Esophagus squamous epithelium (tissue), 5 donors: ENCODE results near the gene MT1HL1. TPM values are rescaled to one million over a fixed set of nuclear protein-coding genes. Genes with fewer than 3 reads are reported as not detected.

Experiments used
- DNase-seq: peaks from one replicate; lab custom pipeline; 2025; lab: John Stamatoyannopoulos, UW
- H3K27ac ChIP-seq, 4 donors: fragments of 200-600 bp; sonication (generic); one replicate each; pipeline ENCODE4 v1.5.1; 2016 to 2019; ENCODE audit warnings: mild to moderate bottlenecking in 1 of 4
- H3K27me3 ChIP-seq, 4 donors: fragments of 200-600 bp; sonication (generic); 1 replicate in 3 of 4; 2 replicates in 1 of 4; pipeline versions ENCODE4 v1.5.1 to v1.6.0; 2017 to 2021; ENCODE audit warnings: antibody characterized with exemption in 1 of 4
- H3K36me3 ChIP-seq, 3 donors: fragments of 200-600 bp; sonication (generic); one replicate each; pipeline ENCODE4 v1.5.1; 2016 to 2019
- H3K4me1 ChIP-seq, 3 donors: fragments of 200-600 bp; sonication (generic); one replicate each; pipeline ENCODE4 v1.5.1; 2017 to 2019
- H3K4me3 ChIP-seq, 4 donors: fragments of 200-600 bp; sonication (generic); 1 replicate in 3 of 4; 2 replicates in 1 of 4; pipeline ENCODE4 v1.5.1; 2016 to 2019; ENCODE audit warnings: mild to moderate bottlenecking in 2 of 4, moderate library complexity in 1 of 4
- H3K9me3 ChIP-seq, 3 donors: fragments of 200-600 bp; sonication (generic); one replicate each; pipeline ENCODE4 v1.5.1; 2016 to 2019
- CTCF ChIP-seq, 6 experiments: fragments of 450-650 bp in 4 of 6; fragments of 200-600 bp in 2 of 6; sonication (generic) in 2 of 6; IDR thresholded peaks; one replicate each; pipeline ENCODE4 v1.5.1; 2016 to 2019; ENCODE audit warnings: antibody characterized with exemption in 6 of 6, mild to moderate bottlenecking in 4 of 6, moderate library complexity in 4 of 6
- POLR2A ChIP-seq, 4 donors: fragments of 450-650 bp; IDR thresholded peaks; one replicate each; pipeline ENCODE4 v1.6.1; 2017; ENCODE audit warnings: antibody characterized with exemption in 4 of 4, mild to moderate bottlenecking in 4 of 4, moderate library complexity in 3 of 4
- WGBS, 2 donors: methylation state at CpG; one replicate each; pipeline ENCODE4 v1.1.5; 2018; 5-methylcytosine and 5-hydroxymethylcytosine counted together
- intact Hi-C: fragments of 100-400 bp; cut with DNase I; formaldehyde crosslinking; loops from one replicate; pipeline ENCODE4 v1.15.0; 2022
- total RNA-seq, 4 donors: library from RNA; depleted of rRNA; stranded (reverse); fragments of >200 nt; gene quantifications; one replicate each; pipeline ENCODE4 v1.1.0, GENCODE V29; 2016
- donor health status: DM: yes; HTN: yes; CAD: no.

The MT1HL1 gene
- total RNA-seq, 4 donors from 2014 or later = not detected

- TF ChIP-seq POLR2A (IDR thresholded peaks at IDR 0.05) = no peak
- no peak for TF ChIP-seq CTCF (IDR thresholded peaks at IDR 0.05)
- H3K4me3 ChIP-seq = no peak overlapping the region
- H3K27me3 ChIP-seq = no peaks in the 10 kb centered on the region
- no peaks in the 10 kb centered on the region for H3K36me3 ChIP-seq
- H3K4me1 ChIP-seq = no peaks in the 10 kb centered on the region
- WGBS, 2 donors = 50 to 100% methylated on average over 1 of the region's 1 CpG
- DNase-seq = no peak
- no peak overlapping the region for H3K27ac ChIP-seq
- H3K9me3 ChIP-seq = no peaks in the 10 kb centered on the region
- intact Hi-C loops = no loop called here
Measured at GRCh38 chr1:236994450-236994849, 9.8 kb downstream of the MT1HL1 start.

- H3K36me3 ChIP-seq = no peaks in the 10 kb centered on the region
- no peaks in the 10 kb centered on the region for H3K9me3 ChIP-seq
- intact Hi-C loops = no loop called here
- WGBS, 2 donors = 68 to 73% methylated on average over 8 of the region's 8 CpGs
- no peak for DNase-seq
- H3K27me3 ChIP-seq = no peaks in the 10 kb centered on the region
- no peak overlapping the region for H3K4me3 ChIP-seq
- no peaks in the 10 kb centered on the region for H3K4me1 ChIP-seq
- TF ChIP-seq CTCF (IDR thresholded peaks at IDR 0.05) = no peak
- no peak for TF ChIP-seq POLR2A (IDR thresholded peaks at IDR 0.05)
- H3K27ac ChIP-seq = no peak overlapping the region
Measured at GRCh38 chr1:236992449-236992848, 11.8 kb downstream of the MT1HL1 start.

- H3K9me3 ChIP-seq = no peaks in the 10 kb centered on the region
- WGBS, 2 donors = 44 to 86% methylated on average over 1 of the region's 1 CpG
- no peak for DNase-seq
- intact Hi-C loops = no loop called here
- TF ChIP-seq POLR2A (IDR thresholded peaks at IDR 0.05) (no peak), CTCF (IDR thresholded peaks at IDR 0.05) (no peak)
- no peaks in the 10 kb centered on the region for H3K36me3 ChIP-seq
- no peak overlapping the region for H3K27ac ChIP-seq
- no peak overlapping the region for H3K4me3 ChIP-seq
- no peaks in the 10 kb centered on the region for H3K4me1 ChIP-seq
- H3K27me3 ChIP-seq = no peaks in the 10 kb centered on the region
Measured at GRCh38 chr1:236990052-236990445, 14.2 kb downstream of the MT1HL1 start.

- TF ChIP-seq CTCF (IDR thresholded peaks at IDR 0.05) (no peak), POLR2A (IDR thresholded peaks at IDR 0.05) (no peak)
- intact Hi-C loops = no loop called here
- no peaks in the 10 kb centered on the region for H3K36me3 ChIP-seq
- no peaks in the 10 kb centered on the region for H3K4me1 ChIP-seq
- H3K9me3 ChIP-seq = no peaks in the 10 kb centered on the region
- H3K4me3 ChIP-seq = no peak overlapping the region
- no peak overlapping the region for H3K27ac ChIP-seq
- H3K27me3 ChIP-seq = no peaks in the 10 kb centered on the region
- no peak for DNase-seq
- 82 to 85% methylated on average over 3 of the region's 3 CpGs for WGBS, 2 donors
Measured at GRCh38 chr1:236989290-236990051, 14.8 kb downstream of the MT1HL1 start.

- Histone ChIP-seq H3K4me1 (no peaks in the 10 kb centered on the region), H3K9me3 (no peaks in the 10 kb centered on the region), H3K27ac (no peak overlapping the region), H3K4me3 (no peak overlapping the region), H3K27me3 (no peaks in the 10 kb centered on the region), H3K36me3 (no peaks in the 10 kb centered on the region)
- intact Hi-C loops = no loop called here
- TF ChIP-seq POLR2A (IDR thresholded peaks at IDR 0.05) = no peak
- TF ChIP-seq CTCF (IDR thresholded peaks at IDR 0.05) = no peak
- DNase-seq = no peak
Measured at GRCh38 chr1:236983818-236984217, 20.4 kb downstream of the MT1HL1 start.
